ENCODE data around the gene DOCK8. TPM values are rescaled to one million over a fixed set of nuclear protein-coding genes. Genes with fewer than 3 reads are reported as not detected.

Gene DOCK8
- total RNA-seq, 1 experiment from 2014 or later: 1.4 TPM

DNA sequence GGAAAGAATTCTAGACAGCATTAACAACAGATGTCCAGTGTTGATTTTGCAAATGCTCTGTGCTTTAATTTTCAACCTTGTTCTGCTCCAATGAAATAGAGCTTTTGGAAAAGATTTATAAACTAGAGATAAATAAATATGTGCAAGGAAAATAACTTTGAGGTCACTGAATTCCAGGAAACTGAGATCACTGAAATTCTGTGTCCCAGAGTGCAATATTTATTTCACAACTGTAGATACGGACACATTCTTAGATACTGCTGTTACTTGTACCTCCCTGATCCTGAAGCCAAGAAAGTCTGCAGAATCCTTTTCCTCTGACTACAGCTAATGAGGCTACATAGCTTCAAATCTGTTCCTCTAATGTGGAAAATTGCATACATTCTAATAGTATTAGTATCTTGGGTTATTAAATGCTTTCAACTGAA, 222.9 kb downstream of the DOCK8 start:
- no peak overlapping the region for H4K8ac ChIP-seq (replicated peaks; ENCODE audit: insufficient read length, low read depth, low read length)
- H2AFZ ChIP-seq (ENCODE audit: low read length): no peak overlapping the region
- no peaks in the 10 kb centered on the region for H3K9me3 ChIP-seq (ENCODE audit: control insufficient read depth, low read depth, low read length)
- no peaks in the 10 kb centered on the region; the same call in 1 of the 2 replicates for H3K27me3 Mint-ChIP-seq (ENCODE audit: low read depth)
- no peak overlapping the region for H2BK15ac ChIP-seq (ENCODE audit: low read depth, low read length)
- no peak overlapping the region for H3K23ac ChIP-seq (ENCODE audit: insufficient read length, low read depth, low read length)
- TF ChIP-seq, protein P1, sequence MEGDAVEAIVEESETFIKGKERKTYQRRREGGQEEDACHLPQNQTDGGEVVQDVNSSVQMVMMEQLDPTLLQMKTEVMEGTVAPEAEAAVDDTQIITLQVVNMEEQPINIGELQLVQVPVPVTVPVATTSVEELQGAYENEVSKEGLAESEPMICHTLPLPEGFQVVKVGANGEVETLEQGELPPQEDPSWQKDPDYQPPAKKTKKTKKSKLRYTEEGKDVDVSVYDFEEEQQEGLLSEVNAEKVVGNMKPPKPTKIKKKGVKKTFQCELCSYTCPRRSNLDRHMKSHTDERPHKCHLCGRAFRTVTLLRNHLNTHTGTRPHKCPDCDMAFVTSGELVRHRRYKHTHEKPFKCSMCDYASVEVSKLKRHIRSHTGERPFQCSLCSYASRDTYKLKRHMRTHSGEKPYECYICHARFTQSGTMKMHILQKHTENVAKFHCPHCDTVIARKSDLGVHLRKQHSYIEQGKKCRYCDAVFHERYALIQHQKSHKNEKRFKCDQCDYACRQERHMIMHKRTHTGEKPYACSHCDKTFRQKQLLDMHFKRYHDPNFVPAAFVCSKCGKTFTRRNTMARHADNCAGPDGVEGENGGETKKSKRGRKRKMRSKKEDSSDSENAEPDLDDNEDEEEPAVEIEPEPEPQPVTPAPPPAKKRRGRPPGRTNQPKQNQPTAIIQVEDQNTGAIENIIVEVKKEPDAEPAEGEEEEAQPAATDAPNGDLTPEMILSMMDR (conservative IDR thresholded peaks at IDR 0.05): no peak
- H3K4me1 ChIP-seq (ENCODE audit: insufficient read depth, low read length): no peaks in the 10 kb centered on the region; the same call in 1 of the 2 replicates
- H3K27ac ChIP-seq (ENCODE audit: insufficient read length, low read depth, low read length): no peak overlapping the region
- no peak overlapping the region for H2BK20ac ChIP-seq (ENCODE audit: low read depth, low read length, poor library complexity, severe bottlenecking)
- H2AK5ac ChIP-seq (ENCODE audit: insufficient read length, low read length): no peak overlapping the region
- no peak overlapping the region for H3T11ph ChIP-seq (ENCODE audit: low read length)
- WGBS (ENCODE audit: extremely low coverage, insufficient read length, low lambda C conversion rate): no CpG with 5 or more reads among the region's 1 CpG
- no peak overlapping the region for H3K27ac Mint-ChIP-seq
- no peak overlapping the region for H2BK120ac ChIP-seq (ENCODE audit: low read depth, low read length, poor library complexity, severe bottlenecking)
- H4K20me1 ChIP-seq (ENCODE audit: control insufficient read depth, insufficient read depth, insufficient read length): no peaks in the 10 kb centered on the region
- no peak overlapping the region for H4K91ac ChIP-seq (ENCODE audit: insufficient read length, low read depth, low read length)
- H3K36me3 Mint-ChIP-seq (ENCODE audit: insufficient read depth in 1 of 3, low read depth in 3 of 3): no peaks in the 10 kb centered on the region
- H3K4me1 Mint-ChIP-seq: peaks cover 3% of the 10 kb centered on the region in 2 experiments; a peak in 3 of 4 replicates
- H3K4me2 ChIP-seq (ENCODE audit: insufficient read depth, insufficient read length, low read length): no peak overlapping the region
- no peak overlapping the region for H3K56ac ChIP-seq (ENCODE audit: insufficient read length, low read depth, low read length)
- H3K4ac ChIP-seq (ENCODE audit: low read depth, low read length): no peak overlapping the region
- DNase-seq: no peak
- H3K79me2 ChIP-seq (ENCODE audit: insufficient read depth, low read length): no peaks in the 10 kb centered on the region
- no peaks in the 10 kb centered on the region; a peak in 1 of 5 replicates for H3K9me3 Mint-ChIP-seq
- no peak overlapping the region for H2BK5ac ChIP-seq (ENCODE audit: insufficient read length, low read length)
- H3K9ac ChIP-seq (ENCODE audit: extremely low read depth, insufficient read length, low read length): no peak overlapping the region
- no peaks in the 10 kb centered on the region for H3K27me3 ChIP-seq (ENCODE audit: insufficient read depth, low read length)
- no peak overlapping the region for H2BK12ac ChIP-seq (ENCODE audit: insufficient read length, low read depth, low read length)
- no peak overlapping the region for H3K18ac ChIP-seq (ENCODE audit: insufficient read length, low read depth, low read length)
- no peak overlapping the region for H3K4me3 Mint-ChIP-seq
- H3K14ac ChIP-seq (ENCODE audit: insufficient read depth, low read length): no peak overlapping the region
- H4K5ac ChIP-seq (ENCODE audit: insufficient read length, low read depth, low read length): no peak overlapping the region
- H3K79me1 ChIP-seq (ENCODE audit: insufficient read depth, low read depth, low read length, poor library complexity, severe bottlenecking): no peaks in the 10 kb centered on the region
- no peaks in the 10 kb centered on the region for H3K23me2 ChIP-seq (ENCODE audit: insufficient read length, low read depth, low read length, poor library complexity, severe bottlenecking)
